Mesendoderm (in vitro differentiated cells): ENCODE measurements around the gene CCND3.

Experiments used
- DNase-seq: peaks from one replicate; pipeline ENCODE4 v3.0.0; 2013
- H2AK5ac ChIP-seq: 2 replicates; pipeline ENCODE4 v1.6.1; 2013; ENCODE audit warnings: low read length, inconsistent platforms
- H2BK120ac ChIP-seq: 2 replicates; pipeline ENCODE4 v1.6.1; 2013; ENCODE audit warnings: low read depth, mild to moderate bottlenecking, low read length, moderate library complexity, mixed read lengths
- H2BK15ac ChIP-seq: replicated peaks from 2 replicates; pipeline ENCODE4 v1.6.1; 2013; ENCODE audit warnings: low read depth, mild to moderate bottlenecking, moderate library complexity
- H2BK5ac ChIP-seq: 2 replicates; pipeline ENCODE4 v1.6.1; 2013; ENCODE audit warnings: low read length, inconsistent platforms
- H3K18ac ChIP-seq: 2 replicates; pipeline ENCODE4 v1.6.1; 2013; ENCODE audit warnings: mild to moderate bottlenecking, low read length, mixed read lengths
- H3K23ac ChIP-seq: one replicate; pipeline ENCODE4 v1.6.1; 2013; ENCODE audit warnings: low read length
- H3K27ac ChIP-seq: 2 replicates; pipeline ENCODE4 v1.5.1; 2013; ENCODE audit warnings: low read depth, mild to moderate bottlenecking, inconsistent platforms, low read length, moderate library complexity
- H3K27me3 ChIP-seq: 2 replicates; pipeline ENCODE4 v1.6.1; 2013; ENCODE audit warnings: low read length, control low read depth, mild to moderate bottlenecking, inconsistent platforms; ENCODE audit not compliant: insufficient read depth, poor library complexity
- H3K36me3 ChIP-seq: 2 replicates; pipeline ENCODE4 v1.6.1; 2013; ENCODE audit warnings: low read length, inconsistent platforms; ENCODE audit not compliant: control insufficient read depth, insufficient read depth
- H3K4ac ChIP-seq: one replicate; pipeline ENCODE4 v1.6.1; 2013; ENCODE audit warnings: low read depth, mild to moderate bottlenecking, low read length, moderate library complexity
- H3K4me1 ChIP-seq: 2 replicates; pipeline ENCODE4 v1.6.1; 2013; ENCODE audit warnings: low read depth, low read length, inconsistent platforms; ENCODE audit not compliant: control insufficient read depth
- H3K4me2 ChIP-seq: 2 replicates; pipeline ENCODE4 v1.6.1; 2013; ENCODE audit warnings: low read length
- H3K4me3 ChIP-seq: 2 replicates; pipeline ENCODE4 v1.5.1; 2013; ENCODE audit warnings: mild to moderate bottlenecking, low read length
- H3K56ac ChIP-seq: one replicate; pipeline ENCODE4 v1.6.1; 2013; ENCODE audit warnings: low read length
- H3K79me1 ChIP-seq: 2 replicates; pipeline ENCODE4 v1.6.1; 2013; ENCODE audit warnings: low read length, inconsistent platforms
- H3K79me2 ChIP-seq: 2 replicates; pipeline ENCODE4 v1.6.1; 2013; ENCODE audit warnings: mild to moderate bottlenecking, low read length; ENCODE audit not compliant: control insufficient read depth, insufficient read depth
- H3K9ac ChIP-seq: 2 replicates; pipeline ENCODE4 v1.6.1; 2013; ENCODE audit warnings: low read length, inconsistent platforms
- H4K5ac ChIP-seq: one replicate; pipeline ENCODE4 v1.6.1; 2013; ENCODE audit warnings: low read length
- H4K8ac ChIP-seq: one replicate; pipeline ENCODE4 v1.6.1; 2013; ENCODE audit warnings: low read depth, mild to moderate bottlenecking, control low read depth, low read length, moderate library complexity
- WGBS: extraction: QIAGEN DNeasy Blood & Tissue Kit; methylation state at CpG from one replicate; pipeline ENCODE4 v1.1.7; 2013; ENCODE audit warnings: low lambda C conversion rate, missing lambda C conversion rate; ENCODE audit not compliant: insufficient coverage; ENCODE audit errors: extremely low coverage; 5-methylcytosine and 5-hydroxymethylcytosine counted together

Gene CCND3

GRCh38 chr6:41914343-41914742 is 27.3 kb downstream of the CCND3 start:
- Histone ChIP-seq H4K8ac (no peak overlapping the region), H3K36me3 (peaks cover 2% of the 10 kb centered on the region), H3K23ac (no peak overlapping the region), H2BK15ac (no peak overlapping the region), H3K79me2 (no peaks in the 10 kb centered on the region), H3K27ac (no peak overlapping the region), H3K4me2 (no peak overlapping the region), H3K4me1 (no peaks in the 10 kb centered on the region), H2AK5ac (no peak overlapping the region), H3K79me1 (peaks cover 7% of the 10 kb centered on the region), H2BK5ac (no peak overlapping the region), H2BK120ac (no peak overlapping the region), H3K56ac (no peak overlapping the region), H3K27me3 (no peaks in the 10 kb centered on the region), H3K9ac (no peak overlapping the region), H3K18ac (no peak overlapping the region), H3K4ac (no peak overlapping the region), H4K5ac (no peak overlapping the region), H3K4me3 (no peak overlapping the region)
- WGBS: no CpG with 5 or more reads among the region's 2 CpGs
- DNase-seq: no peak

DNA sequence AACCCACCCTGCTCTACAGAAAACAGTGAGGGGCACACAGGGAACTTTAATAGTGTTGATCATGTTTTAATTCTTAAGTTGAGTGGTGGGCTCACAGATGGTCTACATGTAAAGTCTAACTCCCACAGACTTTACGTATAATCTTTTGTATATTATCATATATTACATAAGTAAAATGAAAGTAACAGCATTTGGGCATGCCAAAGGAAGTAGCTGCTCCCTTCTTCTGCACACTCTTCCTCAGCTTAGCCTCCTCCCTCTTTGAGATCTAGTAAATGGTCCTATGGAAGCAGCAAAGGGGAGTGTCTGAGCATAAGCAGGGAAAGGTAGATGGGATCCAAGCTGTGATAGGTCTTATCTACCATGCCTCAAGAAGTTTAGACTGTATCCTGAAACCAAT is 31.9 kb downstream of the CCND3 start:
- Histone ChIP-seq H3K79me1 (peaks cover 7% of the 10 kb centered on the region), H3K18ac (no peak overlapping the region), H4K5ac (no peak overlapping the region), H2AK5ac (no peak overlapping the region), H3K4me3 (no peak overlapping the region), H2BK120ac (no peak overlapping the region), H2BK15ac (no peak overlapping the region), H3K36me3 (peaks cover 6% of the 10 kb centered on the region), H3K9ac (no peak overlapping the region), H3K4ac (no peak overlapping the region), H3K79me2 (no peaks in the 10 kb centered on the region), H3K27me3 (no peaks in the 10 kb centered on the region), H2BK5ac (no peak overlapping the region), H3K23ac (no peak overlapping the region), H3K27ac (no peak overlapping the region), H3K4me2 (no peak overlapping the region), H4K8ac (no peak overlapping the region), H3K56ac (no peak overlapping the region), H3K4me1 (no peaks in the 10 kb centered on the region)
- DNase-seq: no peak
- WGBS: no CpG with 5 or more reads among the region's 1 CpG

GRCh38 chr6:41901882-41902519 is 39.6 kb downstream of the CCND3 start:
- no peak overlapping the region for H3K18ac ChIP-seq

GRCh38 chr6:41900861-41901260 is 40.7 kb downstream of the CCND3 start:
- H3K23ac ChIP-seq: no peak overlapping the region
- no peak overlapping the region for H3K27ac ChIP-seq
- no CpG with 5 or more reads among the region's 1 CpG for WGBS
- H3K79me1 ChIP-seq: peaks cover 2% of the 10 kb centered on the region
- no peak overlapping the region for H2BK120ac ChIP-seq
- H3K4ac ChIP-seq: no peak overlapping the region
- H4K5ac ChIP-seq: no peak overlapping the region
- H3K4me2 ChIP-seq: no peak overlapping the region
- H3K18ac ChIP-seq: no peak overlapping the region
- H3K4me1 ChIP-seq: no peaks in the 10 kb centered on the region
- H2AK5ac ChIP-seq: no peak overlapping the region
- no peak overlapping the region for H2BK5ac ChIP-seq
- H3K36me3 ChIP-seq: peaks cover 2% of the 10 kb centered on the region
- no peak overlapping the region for H3K56ac ChIP-seq
- H3K4me3 ChIP-seq: no peak overlapping the region
- H3K9ac ChIP-seq: no peak overlapping the region
- no peaks in the 10 kb centered on the region for H3K79me2 ChIP-seq
- no peak overlapping the region for H4K8ac ChIP-seq
- no peak overlapping the region for H2BK15ac ChIP-seq
- no peak for DNase-seq
- no peaks in the 10 kb centered on the region for H3K27me3 ChIP-seq

More at GRCh38 chr6:41901882-41902519, 39.6 kb downstream of the CCND3 start:
- Histone ChIP-seq H3K4me2 (no peak overlapping the region), H3K27me3 (no peaks in the 10 kb centered on the region), H3K4me1 (no peaks in the 10 kb centered on the region), H3K56ac (no peak overlapping the region), H3K4me3 (no peak overlapping the region), H3K23ac (no peak overlapping the region), H3K9ac (no peak overlapping the region), H3K4ac (no peak overlapping the region), H3K36me3 (peaks cover 2% of the 10 kb centered on the region), H4K8ac (no peak overlapping the region), H3K27ac (no peak overlapping the region), H3K79me2 (no peaks in the 10 kb centered on the region), H2AK5ac (no peak overlapping the region), H3K79me1 (peaks cover 2% of the 10 kb centered on the region), H2BK120ac (no peak overlapping the region), H2BK5ac (no peak overlapping the region), H2BK15ac (no peak overlapping the region), H4K5ac (no peak overlapping the region)
- no CpG with 5 or more reads among the region's 1 CpG for WGBS
- peak; percentile 66 for DNase-seq

- Histone ChIP-seq H3K4me2 (no peak overlapping the region), H4K8ac (no peak overlapping the region), H3K79me2 (peaks cover 3% of the 10 kb centered on the region), H3K36me3 (no peaks in the 10 kb centered on the region), H2AK5ac (no peak overlapping the region), H3K27ac (no peak overlapping the region), H2BK5ac (no peak overlapping the region), H3K27me3 (no peaks in the 10 kb centered on the region), H3K9ac (no peak overlapping the region), H2BK120ac (no peak overlapping the region), H3K4me1 (peaks cover 6% of the 10 kb centered on the region), H3K56ac (no peak overlapping the region), H3K23ac (no peak overlapping the region), H4K5ac (no peak overlapping the region), H3K4me3 (no peak overlapping the region), H2BK15ac (no peak overlapping the region), H3K18ac (no peak overlapping the region), H3K4ac (no peak overlapping the region), H3K79me1 (peaks cover 1% of the 10 kb centered on the region)
- WGBS: no CpG with 5 or more reads among the region's 3 CpGs
- DNase-seq: no peak
Observed at GRCh38 chr6:41896281-41896680, 45.3 kb downstream of the CCND3 start.
